HG03108 (cell line): ENCODE results near the gene GAS7.

Source experiments
- ATAC-seq: cut with Tn5 transposase; IDR thresholded peaks from one replicate; pipeline ENCODE4 v1.9.1; 2021; ENCODE audit warnings: moderate library complexity; ENCODE audit not compliant: unreplicated experiment

Gene GAS7

GRCh38 chr17:9899280-9900043, 298.9 kb downstream of the GAS7 start:
- ATAC-seq: no peak

GRCh38 chr17:9898812-9899211, 299.6 kb downstream of the GAS7 start:
- no peak for ATAC-seq

GRCh38 chr17:9897372-9897968, 300.9 kb downstream of the GAS7 start:
- no peak for ATAC-seq

GRCh38 chr17:9895923-9896322, 302.5 kb downstream of the GAS7 start:
- ATAC-seq: no peak

- ATAC-seq: no peak
Measured at GRCh38 chr17:9894231-9894630, 304.2 kb downstream of the GAS7 start.

- ATAC-seq: no peak
Measured at GRCh38 chr17:9893411-9894012, 304.9 kb downstream of the GAS7 start.

- ATAC-seq: peak; percentile 52
Measured at GRCh38 chr17:9890124-9890523, 308.3 kb downstream of the GAS7 start.

GRCh38 chr17:9887508-9887907, 310.9 kb downstream of the GAS7 start:
- ATAC-seq: no peak

GRCh38 chr17:9886141-9886930, 312.1 kb downstream of the GAS7 start:
- no peak for ATAC-seq

GRCh38 chr17:9883451-9883850, 315.0 kb downstream of the GAS7 start:
- no peak for ATAC-seq

GRCh38 chr17:9880582-9880999, 317.8 kb downstream of the GAS7 start:
- no peak for ATAC-seq

GRCh38 chr17:9878786-9879525, 319.4 kb downstream of the GAS7 start:
- no peak for ATAC-seq

- ATAC-seq: no peak
Measured at GRCh38 chr17:9878356-9878755, 320.1 kb downstream of the GAS7 start.

GRCh38 chr17:9875441-9875840, 323.0 kb downstream of the GAS7 start:
- ATAC-seq: no peak

- ATAC-seq: no peak
Measured at GRCh38 chr17:9874722-9875121, 323.7 kb downstream of the GAS7 start.

- ATAC-seq: no peak
Measured at GRCh38 chr17:9872852-9873251, 325.6 kb downstream of the GAS7 start.

GRCh38 chr17:9868552-9868951, 329.9 kb downstream of the GAS7 start:
- no peak for ATAC-seq

- ATAC-seq: no peak
Measured at GRCh38 chr17:9865586-9865985, 332.8 kb downstream of the GAS7 start.

GRCh38 chr17:9862949-9863348, 335.5 kb downstream of the GAS7 start:
- ATAC-seq: no peak

- no peak for ATAC-seq
Measured at GRCh38 chr17:9862220-9862619, 336.2 kb downstream of the GAS7 start.

- no peak for ATAC-seq
Measured at GRCh38 chr17:9860851-9861250, 337.6 kb downstream of the GAS7 start.
